Neural cell (in vitro differentiated cells): ENCODE measurements around the gene TRIM25. TPM values are rescaled to one million over a fixed set of nuclear protein-coding genes. Genes with fewer than 3 reads are reported as not detected.

Experiments
- H2AFZ ChIP-seq: fragments of 200-600, 300-800 bp; sonication (generic), shearing (Covaris generic); 2 replicates; pipeline ENCODE4 v1.6.0; 2014; ENCODE audit warnings: low read depth, mild to moderate bottlenecking, antibody characterized with exemption, low read length, moderate library complexity
- H3F3A ChIP-seq: fragments of 200-600 bp; shearing (Covaris generic); 2 replicates; pipeline ENCODE4 v1.6.1; 2016; ENCODE audit warnings: mild to moderate bottlenecking, moderate library complexity, mixed read lengths, antibody characterized with exemption, low read length; ENCODE audit not compliant: insufficient read depth, poor library complexity, severe bottlenecking
- H3K27ac ChIP-seq: fragments of 200-600, 300-800 bp; sonication (generic), shearing (Covaris generic); 2 replicates; pipeline ENCODE4 v1.5.1; 2014; ENCODE audit warnings: mild to moderate bottlenecking, low read length, moderate library complexity
- H3K27me3 ChIP-seq: fragments of 300-800, 200-600 bp; sonication (generic), shearing (Covaris generic); 2 replicates; pipeline ENCODE4 v1.6.0; 2014; ENCODE audit warnings: mild to moderate bottlenecking, low read depth, low read length, moderate library complexity; ENCODE audit not compliant: insufficient read depth
- H3K36me3 ChIP-seq: fragments of 300-800, 200-600 bp; sonication (generic), shearing (Covaris generic); 2 replicates; pipeline ENCODE4 v1.5.1; 2014; ENCODE audit warnings: mild to moderate bottlenecking, antibody characterized with exemption, low read length, moderate library complexity; ENCODE audit not compliant: insufficient read depth
- H3K4me2 ChIP-seq: fragments of 300-800, 200-600 bp; sonication (generic), shearing (Covaris generic); 2 replicates; pipeline ENCODE4 v1.6.0; 2014; ENCODE audit warnings: mild to moderate bottlenecking, low read length
- H3K4me3 ChIP-seq: fragments of 300-800, 200-600 bp; sonication (generic), shearing (Covaris generic); 2 replicates; pipeline ENCODE4 v1.5.1; 2014; ENCODE audit warnings: mild to moderate bottlenecking, low read length, moderate library complexity
- H3K79me2 ChIP-seq: fragments of 200-600 bp; shearing (Covaris generic); replicated peaks from 2 replicates; pipeline ENCODE4 v1.6.0; 2014; ENCODE audit warnings: mild to moderate bottlenecking, low read length, moderate library complexity; ENCODE audit not compliant: insufficient read depth
- H3K9ac ChIP-seq: fragments of 300-800, 200-600 bp; sonication (generic), shearing (Covaris generic); 2 replicates; pipeline ENCODE4 v1.6.1; 2016; ENCODE audit warnings: mild to moderate bottlenecking, low read length, mixed read lengths
- H3K9me2 ChIP-seq: fragments of 200-600 bp; shearing (Covaris generic); 2 replicates; pipeline ENCODE4 v1.6.1; 2016; ENCODE audit warnings: mild to moderate bottlenecking, low read length, mixed read lengths; ENCODE audit not compliant: insufficient read depth
- H3K9me3 ChIP-seq: fragments of 200-600, 300-800 bp; sonication (generic), shearing (Covaris generic); 2 replicates; pipeline ENCODE4 v1.6.1; 2016; ENCODE audit warnings: mild to moderate bottlenecking, mixed run types, low read length, moderate library complexity, mixed read lengths
- H4K20me1 ChIP-seq: fragments of 200-600 bp; shearing (Covaris generic); 2 replicates; pipeline ENCODE4 v1.6.1; 2016; ENCODE audit warnings: mild to moderate bottlenecking, mixed run types; ENCODE audit not compliant: insufficient read depth
- CTCF ChIP-seq: fragments of 450-650 bp; IDR thresholded peaks from 2 replicates; pipeline ENCODE4 v1.5.1; 2014; ENCODE audit warnings: antibody characterized with exemption, mild to moderate bottlenecking, moderate library complexity; ENCODE audit not compliant: poor library complexity, severe bottlenecking
- EP300 ChIP-seq: fragments of 450-650 bp; conservative IDR thresholded peaks from 2 replicates; pipeline ENCODE4 v1.6.1; 2014; ENCODE audit warnings: antibody characterized with exemption, mild to moderate bottlenecking, moderate library complexity; ENCODE audit not compliant: poor library complexity, severe bottlenecking
- EZH2 ChIP-seq: fragments of 200-600, 300-800 bp; shearing (Covaris generic), sonication (generic); IDR thresholded peaks from 2 replicates; pipeline ENCODE4 v1.6.1; 2014; ENCODE audit warnings: antibody characterized with exemption, low read length, borderline replicate concordance, mild to moderate bottlenecking; ENCODE audit not compliant: insufficient read depth, poor library complexity, severe bottlenecking
- MXI1 ChIP-seq: fragments of 450-650 bp; conservative IDR thresholded peaks from 2 replicates; pipeline ENCODE4 v1.6.1; 2014; ENCODE audit warnings: antibody characterized with exemption, mild to moderate bottlenecking; ENCODE audit not compliant: poor library complexity, severe bottlenecking
- POLR2AphosphoS5 ChIP-seq: IDR thresholded peaks from 2 replicates; pipeline ENCODE4 v1.6.1; 2012
- RAD21 ChIP-seq: fragments of 450-650 bp; conservative IDR thresholded peaks from 2 replicates; pipeline ENCODE4 v1.6.1; 2014; ENCODE audit warnings: antibody characterized with exemption, mild to moderate bottlenecking, moderate library complexity
- REST ChIP-seq: IDR thresholded peaks from 2 replicates; pipeline ENCODE4 v1.6.1; 2012; ENCODE audit warnings: borderline replicate concordance
- SMC3 ChIP-seq: fragments of 450-650 bp; conservative IDR thresholded peaks from 2 replicates; pipeline ENCODE4 v1.6.1; 2014; ENCODE audit warnings: antibody characterized with exemption, mild to moderate bottlenecking, moderate library complexity; ENCODE audit not compliant: poor library complexity
- TAF1 ChIP-seq: IDR thresholded peaks from 2 replicates; pipeline ENCODE4 v1.6.1; 2012; ENCODE audit warnings: low read depth
- polyA plus RNA-seq: library from polyadenylated mRNA; depleted of rRNA; stranded (reverse); fragments of >200 nt; gene quantifications from 2 replicates; pipeline ENCODE4 v1.2.3, GENCODE V29; 2014

TRIM25 gene
- polyA plus RNA-seq, 1 donor from 2014 or later: 1.7 TPM

- H3K9ac ChIP-seq: no peak overlapping the region
- TF ChIP-seq CTCF: no peak
- no peak for TF ChIP-seq TAF1
- TF ChIP-seq RAD21: no peak
- TF ChIP-seq MXI1: no peak
- TF ChIP-seq POLR2AphosphoS5: no peak
- no peak for TF ChIP-seq SMC3
- no peak for TF ChIP-seq EZH2
- TF ChIP-seq EP300: no peak
- no peak for TF ChIP-seq REST
- H3K79me2 ChIP-seq: no peaks in the 10 kb centered on the region
- no peak overlapping the region for H3K27ac ChIP-seq
- no peaks in the 10 kb centered on the region for H3K9me2 ChIP-seq
- no peaks in the 10 kb centered on the region for H3K27me3 ChIP-seq
- H4K20me1 ChIP-seq: no peaks in the 10 kb centered on the region
- no peak overlapping the region for H2AFZ ChIP-seq
- H3F3A ChIP-seq: no peaks in the 10 kb centered on the region
- no peaks in the 10 kb centered on the region for H3K36me3 ChIP-seq
- no peak overlapping the region for H3K4me2 ChIP-seq
- no peak overlapping the region for H3K4me3 ChIP-seq
- H3K9me3 ChIP-seq: no peaks in the 10 kb centered on the region
Observed at GRCh38 chr17:56851008-56851407, 62.8 kb downstream of the TRIM25 start.

- Histone ChIP-seq H3K9me2 (no peaks in the 10 kb centered on the region), H3K36me3 (no peaks in the 10 kb centered on the region), H3F3A (no peaks in the 10 kb centered on the region), H3K9ac (no peak overlapping the region), H3K79me2 (no peaks in the 10 kb centered on the region), H3K4me3 (no peak overlapping the region), H3K27me3 (no peaks in the 10 kb centered on the region), H3K4me2 (no peak overlapping the region), H2AFZ (no peak overlapping the region), H3K27ac (no peak overlapping the region), H3K9me3 (no peaks in the 10 kb centered on the region), H4K20me1 (no peaks in the 10 kb centered on the region)
- TF ChIP-seq EZH2 (no peak), TAF1 (no peak), EP300 (no peak), CTCF (no peak), REST (no peak), MXI1 (no peak), SMC3 (no peak), POLR2AphosphoS5 (no peak), RAD21 (no peak)
Observed at GRCh38 chr17:56850591-56850990, 63.3 kb downstream of the TRIM25 start.
